Activated B cell treated with CpG ODN at 0.5 μM for 24 hours (primary cell): ENCODE results near the gene WNT7B. TPM values are rescaled to one million over a fixed set of nuclear protein-coding genes. Genes with fewer than 3 reads are reported as not detected.

Experiments used
- ATAC-seq: fragments of 200-7000 bp; cut with Tn5 transposase; one replicate; pipeline ENCODE4 v1.10.0; 2021; ENCODE audit warnings: low read depth, mild to moderate bottlenecking, moderate library complexity
- CTCF ChIA-PET: fragments of 350-600 bp; sonication (Branson Sonifier 250); formaldehyde crosslinking; loops from one replicate; lab custom pipeline; 2021; ENCODE audit warnings: antibody characterized with exemption; lab: Charles Lee
- POLR2A ChIA-PET: fragments of 350-600 bp; sonication (Branson Sonifier 250); formaldehyde crosslinking; loops from one replicate; lab custom pipeline; 2021; ENCODE audit warnings: antibody characterized with exemption; lab: Charles Lee
- DNase-seq: peaks from one replicate; pipeline ENCODE4 v3.0.0; 2022
- H3K27ac Mint-ChIP-seq: one replicate; pipeline ENCODE4 v1.8.0; 2020; ENCODE audit warnings: mixed read lengths
- H3K27me3 Mint-ChIP-seq: one replicate; pipeline ENCODE4 v1.8.0; 2021; ENCODE audit warnings: mixed read lengths
- H3K36me3 Mint-ChIP-seq: one replicate; pipeline ENCODE4 v1.8.0; 2021; ENCODE audit warnings: low read depth, mixed read lengths
- H3K4me1 Mint-ChIP-seq: one replicate; pipeline ENCODE4 v1.8.0; 2021; ENCODE audit warnings: mixed read lengths
- H3K4me3 Mint-ChIP-seq: one replicate; pipeline ENCODE4 v1.8.0; 2020; ENCODE audit warnings: mild to moderate bottlenecking, mixed read lengths
- H3K9me3 Mint-ChIP-seq: one replicate; pipeline ENCODE4 v1.8.0; 2020; ENCODE audit warnings: mixed read lengths
- CTCF ChIP-seq: fragments of 200-600 bp; IDR thresholded peaks from one replicate; pipeline ENCODE4 v1.8.0; 2022; ENCODE audit warnings: antibody characterized with exemption, mild to moderate bottlenecking
- intact Hi-C: fragments of 100-400 bp; cut with micrococcal nuclease; formaldehyde crosslinking; loops from one replicate; pipeline ENCODE4 v1.15.1; 2024
- total RNA-seq: library from RNA; stranded (reverse); gene quantifications from 2 replicates; pipeline ENCODE4 v1.2.3, GENCODE V29; 2022

Gene WNT7B
- total RNA-seq, 1 donor from 2014 or later = not detected

GRCh38 chr22:45884201-45885062, 92.5 kb downstream of the WNT7B start:
- peaks cover 29% of the 10 kb centered on the region for H3K27me3 Mint-ChIP-seq
- no peak overlapping the region for H3K27ac Mint-ChIP-seq
- POLR2A ChIA-PET = no interaction called here

GRCh38 chr22:45883811-45884170, 93.2 kb downstream of the WNT7B start:
- no peaks in the 10 kb centered on the region for H3K9me3 Mint-ChIP-seq
- no peaks in the 10 kb centered on the region for H3K36me3 Mint-ChIP-seq
- H3K27ac Mint-ChIP-seq = no peak overlapping the region
- no peak for ATAC-seq
- no peak for TF ChIP-seq CTCF
- peaks cover 31% of the 10 kb centered on the region for H3K27me3 Mint-ChIP-seq
- no peak for DNase-seq
- intact Hi-C loops = no loop called here
- no peaks in the 10 kb centered on the region for H3K4me1 Mint-ChIP-seq
- no peak overlapping the region for H3K4me3 Mint-ChIP-seq
- POLR2A ChIA-PET = no interaction called here
- CTCF ChIA-PET = no interaction called here

More at GRCh38 chr22:45884201-45885062, 92.5 kb downstream of the WNT7B start:
- Mint-ChIP-seq H3K4me1 (no peaks in the 10 kb centered on the region), H3K36me3 (no peaks in the 10 kb centered on the region), H3K9me3 (no peaks in the 10 kb centered on the region), H3K4me3 (no peak overlapping the region)
- no peak for ATAC-seq
- no peak for DNase-seq
- intact Hi-C loops = no loop called here
- CTCF ChIA-PET = no interaction called here
- no peak for TF ChIP-seq CTCF

- no peak for DNase-seq
- no peak for ATAC-seq
- Mint-ChIP-seq H3K27ac (no peak overlapping the region), H3K4me3 (no peak overlapping the region), H3K4me1 (no peaks in the 10 kb centered on the region), H3K36me3 (no peaks in the 10 kb centered on the region), H3K27me3 (peaks cover 32% of the 10 kb centered on the region), H3K9me3 (no peaks in the 10 kb centered on the region)
- POLR2A ChIA-PET = no interaction called here
- CTCF ChIA-PET = no interaction called here
- intact Hi-C loops = no loop called here
- TF ChIP-seq CTCF = no peak
Observed at GRCh38 chr22:45882881-45883810, 93.8 kb downstream of the WNT7B start.

- no peak for TF ChIP-seq CTCF
- Mint-ChIP-seq H3K4me1 (no peaks in the 10 kb centered on the region), H3K36me3 (no peaks in the 10 kb centered on the region), H3K27ac (no peak overlapping the region), H3K27me3 (peaks cover 38% of the 10 kb centered on the region), H3K4me3 (no peak overlapping the region), H3K9me3 (no peaks in the 10 kb centered on the region)
- ChIA-PET CTCF (no interaction called here), POLR2A (no interaction called here)
- DNase-seq (no peak), ATAC-seq (no peak)
- intact Hi-C loops = no loop called here
Observed at GRCh38 chr22:45881524-45881875, 95.5 kb downstream of the WNT7B start.
